GM23338 (cell line): ENCODE data around the gene PDE4D.

ENCODE experiments used
- EZH2 ChIP-seq: fragments of 200-600 bp; sonication (generic); IDR thresholded peaks from one replicate; pipeline ENCODE4 v1.8.0; 2017; ENCODE audit warnings: antibody characterized with exemption, mild to moderate bottlenecking, low read depth; ENCODE audit not compliant: unreplicated experiment
- EZH2phosphoT487 ChIP-seq: fragments of 200-600 bp; sonication (generic); IDR thresholded peaks from one replicate; pipeline ENCODE4 v1.8.1; 2018; ENCODE audit warnings: antibody characterized with exemption; ENCODE audit not compliant: unreplicated experiment
- POLR2AphosphoS5 ChIP-seq: IDR thresholded peaks from 2 replicates; pipeline ENCODE4 v1.6.1; 2016; ENCODE audit warnings: antibody characterized with exemption, low read depth
- TF ChIP-seq, protein P1 (sequence below), 2 experiments: fragments of 200-600 bp in 1 of 2; sonication (generic) in 1 of 2; conservative IDR thresholded peaks; 2 replicates each; pipeline versions ENCODE4 v1.5.1 to v1.6.1; 2016 to 2017; ENCODE audit warnings: antibody characterized with exemption in 2 of 2, low read depth in 2 of 2, mild to moderate bottlenecking in 2 of 2, moderate library complexity in 1 of 2
- TF ChIP-seq, protein P2 (sequence below): IDR thresholded peaks from one replicate; pipeline ENCODE4 v1.6.1; 2018; ENCODE audit warnings: antibody characterized with exemption; ENCODE audit not compliant: unreplicated experiment

GRCh38 chr5:59173578-59173977 is 719.9 kb downstream of the PDE4D start:
- TF ChIP-seq, protein P1, sequence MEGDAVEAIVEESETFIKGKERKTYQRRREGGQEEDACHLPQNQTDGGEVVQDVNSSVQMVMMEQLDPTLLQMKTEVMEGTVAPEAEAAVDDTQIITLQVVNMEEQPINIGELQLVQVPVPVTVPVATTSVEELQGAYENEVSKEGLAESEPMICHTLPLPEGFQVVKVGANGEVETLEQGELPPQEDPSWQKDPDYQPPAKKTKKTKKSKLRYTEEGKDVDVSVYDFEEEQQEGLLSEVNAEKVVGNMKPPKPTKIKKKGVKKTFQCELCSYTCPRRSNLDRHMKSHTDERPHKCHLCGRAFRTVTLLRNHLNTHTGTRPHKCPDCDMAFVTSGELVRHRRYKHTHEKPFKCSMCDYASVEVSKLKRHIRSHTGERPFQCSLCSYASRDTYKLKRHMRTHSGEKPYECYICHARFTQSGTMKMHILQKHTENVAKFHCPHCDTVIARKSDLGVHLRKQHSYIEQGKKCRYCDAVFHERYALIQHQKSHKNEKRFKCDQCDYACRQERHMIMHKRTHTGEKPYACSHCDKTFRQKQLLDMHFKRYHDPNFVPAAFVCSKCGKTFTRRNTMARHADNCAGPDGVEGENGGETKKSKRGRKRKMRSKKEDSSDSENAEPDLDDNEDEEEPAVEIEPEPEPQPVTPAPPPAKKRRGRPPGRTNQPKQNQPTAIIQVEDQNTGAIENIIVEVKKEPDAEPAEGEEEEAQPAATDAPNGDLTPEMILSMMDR (conservative IDR thresholded peaks at IDR 0.05; ENCODE audit: low read depth in 2 of 2) = peak in 1 of 2 experiments; percentile 34; a peak in 2 of 4 replicates
- TF ChIP-seq, protein P2, sequence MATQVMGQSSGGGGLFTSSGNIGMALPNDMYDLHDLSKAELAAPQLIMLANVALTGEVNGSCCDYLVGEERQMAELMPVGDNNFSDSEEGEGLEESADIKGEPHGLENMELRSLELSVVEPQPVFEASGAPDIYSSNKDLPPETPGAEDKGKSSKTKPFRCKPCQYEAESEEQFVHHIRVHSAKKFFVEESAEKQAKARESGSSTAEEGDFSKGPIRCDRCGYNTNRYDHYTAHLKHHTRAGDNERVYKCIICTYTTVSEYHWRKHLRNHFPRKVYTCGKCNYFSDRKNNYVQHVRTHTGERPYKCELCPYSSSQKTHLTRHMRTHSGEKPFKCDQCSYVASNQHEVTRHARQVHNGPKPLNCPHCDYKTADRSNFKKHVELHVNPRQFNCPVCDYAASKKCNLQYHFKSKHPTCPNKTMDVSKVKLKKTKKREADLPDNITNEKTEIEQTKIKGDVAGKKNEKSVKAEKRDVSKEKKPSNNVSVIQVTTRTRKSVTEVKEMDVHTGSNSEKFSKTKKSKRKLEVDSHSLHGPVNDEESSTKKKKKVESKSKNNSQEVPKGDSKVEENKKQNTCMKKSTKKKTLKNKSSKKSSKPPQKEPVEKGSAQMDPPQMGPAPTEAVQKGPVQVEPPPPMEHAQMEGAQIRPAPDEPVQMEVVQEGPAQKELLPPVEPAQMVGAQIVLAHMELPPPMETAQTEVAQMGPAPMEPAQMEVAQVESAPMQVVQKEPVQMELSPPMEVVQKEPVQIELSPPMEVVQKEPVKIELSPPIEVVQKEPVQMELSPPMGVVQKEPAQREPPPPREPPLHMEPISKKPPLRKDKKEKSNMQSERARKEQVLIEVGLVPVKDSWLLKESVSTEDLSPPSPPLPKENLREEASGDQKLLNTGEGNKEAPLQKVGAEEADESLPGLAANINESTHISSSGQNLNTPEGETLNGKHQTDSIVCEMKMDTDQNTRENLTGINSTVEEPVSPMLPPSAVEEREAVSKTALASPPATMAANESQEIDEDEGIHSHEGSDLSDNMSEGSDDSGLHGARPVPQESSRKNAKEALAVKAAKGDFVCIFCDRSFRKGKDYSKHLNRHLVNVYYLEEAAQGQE = no peak
- TF ChIP-seq POLR2AphosphoS5 (no peak), EZH2phosphoT487 (no peak), EZH2 (no peak)
